Keratinocyte (primary cell): Measurements from ENCODE around the gene HSD17B4. TPM values are rescaled to one million over a fixed set of nuclear protein-coding genes. Genes with fewer than 3 reads are reported as not detected.

Experiments
- DNase-seq: peaks from one replicate; pipeline ENCODE4 v3.0.0-alpha.2; 2011; ENCODE audit warnings: low read depth, missing footprints, low spot score
- FAIRE-seq: peaks from 2 replicates; lab custom pipeline; 2011; peaks lifted over from hg19 to GRCh38; lab: Jason Lieb, UNC
- H2AFZ ChIP-seq: 2 replicates; pipeline ENCODE4 v1.6.0; 2012; ENCODE audit warnings: low read length, control low read depth, inconsistent platforms; ENCODE audit not compliant: control insufficient read depth
- H3K27ac ChIP-seq: 2 replicates; pipeline ENCODE4 v1.5.1; 2011; ENCODE audit warnings: low read length; ENCODE audit not compliant: control insufficient read depth, insufficient read depth
- H3K27me3 ChIP-seq: 3 replicates; pipeline ENCODE4 v1.6.0; 2011; ENCODE audit warnings: low read length; ENCODE audit not compliant: control insufficient read depth, insufficient read depth; ENCODE audit errors: extremely low read depth
- H3K36me3 ChIP-seq, 2 experiments: 2 replicates in 1 of 2; 3 replicates in 1 of 2; pipeline ENCODE4 v1.5.1; 2011; ENCODE audit warnings: low read length in 2 of 2, mild to moderate bottlenecking in 1 of 2; ENCODE audit not compliant: control insufficient read depth in 2 of 2, insufficient read depth in 2 of 2; ENCODE audit errors: extremely low read depth in 1 of 2
- H3K4me1 ChIP-seq: 3 replicates; pipeline ENCODE4 v1.5.1; 2011; ENCODE audit warnings: low read length; ENCODE audit not compliant: control insufficient read depth, insufficient read depth; ENCODE audit errors: extremely low read depth
- H3K4me2 ChIP-seq: 3 replicates; pipeline ENCODE4 v1.6.0; 2011; ENCODE audit warnings: low read depth, low read length; ENCODE audit not compliant: control insufficient read depth, insufficient read depth; ENCODE audit errors: extremely low read depth
- H3K4me3 ChIP-seq, 3 experiments: fragments of 200-600 bp in 1 of 3; sonication (generic) in 1 of 3; 2 replicates in 2 of 3; 3 replicates in 1 of 3; pipeline ENCODE4 v1.5.1; 2011 to 2016; ENCODE audit warnings: low read length in 3 of 3, mild to moderate bottlenecking in 3 of 3, control low read depth in 2 of 3, inconsistent platforms in 1 of 3, low read depth in 1 of 3, mixed read lengths in 1 of 3, mixed run types in 1 of 3, moderate library complexity in 1 of 3; ENCODE audit not compliant: control insufficient read depth in 2 of 3, insufficient read depth in 2 of 3; ENCODE audit errors: extremely low read depth in 1 of 3
- H3K79me2 ChIP-seq: 2 replicates; pipeline ENCODE4 v1.6.0; 2012; ENCODE audit warnings: low read length; ENCODE audit not compliant: control insufficient read depth, insufficient read depth
- H3K9ac ChIP-seq: 3 replicates; pipeline ENCODE4 v1.6.0; 2011; ENCODE audit warnings: low read length; ENCODE audit not compliant: control insufficient read depth, insufficient read depth; ENCODE audit errors: extremely low read depth
- H3K9me1 ChIP-seq: 3 replicates; pipeline ENCODE4 v1.6.0; 2011; ENCODE audit warnings: low read length; ENCODE audit not compliant: control insufficient read depth, insufficient read depth; ENCODE audit errors: extremely low read depth
- H3K9me3 ChIP-seq: 2 replicates; pipeline ENCODE4 v1.5.1; 2012; ENCODE audit warnings: low read depth, low read length; ENCODE audit not compliant: control insufficient read depth
- H4K20me1 ChIP-seq: 3 replicates; pipeline ENCODE4 v1.6.0; 2011; ENCODE audit warnings: low read length; ENCODE audit not compliant: control insufficient read depth, insufficient read depth; ENCODE audit errors: extremely low read depth
- EZH2 ChIP-seq: IDR thresholded peaks from one replicate; pipeline ENCODE4 v1.6.1; 2012; ENCODE audit warnings: inconsistent platforms, mild to moderate bottlenecking, low read length, moderate library complexity
- dilution Hi-C: fragments of 300-500 bp; cut with MboI; formaldehyde crosslinking; loops from one replicate; pipeline ENCODE4 v1.7.0; 2020; ENCODE audit warnings: low sequenced_read_pairs; ENCODE audit not compliant: extremely low pct_ligation_motif_present
- polyA plus RNA-seq, 5 experiments: library from polyadenylated mRNA; depleted of rRNA in 3 of 5; stranded (reverse) in 3 of 5; stranded (forward) in 1 of 5; unstranded in 1 of 5; fragments of >200 nt; gene quantifications; 1 replicate in 1 of 5; 2 replicates in 3 of 5; 3 replicates in 1 of 5; pipeline versions ENCODE4 v1.2.1 to v1.2.3, GENCODE V29; 2011 to 2012; ENCODE audit warnings: missing spikeins in 2 of 5, low read depth in 1 of 5, low replicate concordance in 1 of 5
- TF ChIP-seq, protein P1 (sequence below), 3 experiments: IDR thresholded peaks in 1 of 3; conservative IDR thresholded peaks in 1 of 3; optimal IDR thresholded peaks in 1 of 3; 2 replicates in 2 of 3; 3 replicates in 1 of 3; pipeline versions ENCODE3 to v1.5.1; 2011; ENCODE audit warnings: low read length in 3 of 3, mild to moderate bottlenecking in 3 of 3, moderate library complexity in 2 of 3, control low read depth in 1 of 3, inconsistent platforms in 1 of 3; ENCODE audit not compliant: insufficient read depth in 2 of 3; ENCODE audit errors: extremely low read depth in 1 of 3

The HSD17B4 gene
- polyA plus RNA-seq, 1 donor (not counting 4 experiments of a cell fraction or from before 2014, with no cell fraction given) = 154 TPM

- H3K9me1 ChIP-seq = no peaks in the 10 kb centered on the region
- H2AFZ ChIP-seq = no peak overlapping the region
- TF ChIP-seq, protein P1, sequence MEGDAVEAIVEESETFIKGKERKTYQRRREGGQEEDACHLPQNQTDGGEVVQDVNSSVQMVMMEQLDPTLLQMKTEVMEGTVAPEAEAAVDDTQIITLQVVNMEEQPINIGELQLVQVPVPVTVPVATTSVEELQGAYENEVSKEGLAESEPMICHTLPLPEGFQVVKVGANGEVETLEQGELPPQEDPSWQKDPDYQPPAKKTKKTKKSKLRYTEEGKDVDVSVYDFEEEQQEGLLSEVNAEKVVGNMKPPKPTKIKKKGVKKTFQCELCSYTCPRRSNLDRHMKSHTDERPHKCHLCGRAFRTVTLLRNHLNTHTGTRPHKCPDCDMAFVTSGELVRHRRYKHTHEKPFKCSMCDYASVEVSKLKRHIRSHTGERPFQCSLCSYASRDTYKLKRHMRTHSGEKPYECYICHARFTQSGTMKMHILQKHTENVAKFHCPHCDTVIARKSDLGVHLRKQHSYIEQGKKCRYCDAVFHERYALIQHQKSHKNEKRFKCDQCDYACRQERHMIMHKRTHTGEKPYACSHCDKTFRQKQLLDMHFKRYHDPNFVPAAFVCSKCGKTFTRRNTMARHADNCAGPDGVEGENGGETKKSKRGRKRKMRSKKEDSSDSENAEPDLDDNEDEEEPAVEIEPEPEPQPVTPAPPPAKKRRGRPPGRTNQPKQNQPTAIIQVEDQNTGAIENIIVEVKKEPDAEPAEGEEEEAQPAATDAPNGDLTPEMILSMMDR (optimal IDR thresholded peaks at IDR 0.05 in 1 of 3, IDR thresholded peaks at IDR 0.05 in 1 of 3, conservative IDR thresholded peaks at IDR 0.05 in 1 of 3; ENCODE audit: extremely low read depth in 1 of 3, insufficient read depth in 2 of 3, low read length in 3 of 3) = no peak
- TF ChIP-seq EZH2 = no peak
- no peak for DNase-seq
- H3K9me3 ChIP-seq = no peaks in the 10 kb centered on the region
- dilution Hi-C loops = no loop called here
- H3K36me3 ChIP-seq = peaks cover 1 to 2% of the 10 kb centered on the region in 2 experiments
- no peak for FAIRE-seq
- no peaks in the 10 kb centered on the region for H3K4me1 ChIP-seq
- H3K9ac ChIP-seq = no peak overlapping the region
- H3K4me2 ChIP-seq = no peak overlapping the region
- H3K79me2 ChIP-seq = peaks cover 9% of the 10 kb centered on the region
- H3K4me3 ChIP-seq = no peak overlapping the region
- no peak overlapping the region for H3K27ac ChIP-seq
- no peaks in the 10 kb centered on the region for H3K27me3 ChIP-seq
- no peaks in the 10 kb centered on the region for H4K20me1 ChIP-seq
Measured at GRCh38 chr5:119465640-119466039, 13.3 kb downstream of the HSD17B4 start.

- TF ChIP-seq, protein P1 (optimal IDR thresholded peaks at IDR 0.05 in 1 of 3, IDR thresholded peaks at IDR 0.05 in 1 of 3, conservative IDR thresholded peaks at IDR 0.05 in 1 of 3; ENCODE audit: extremely low read depth in 1 of 3, insufficient read depth in 2 of 3, low read length in 3 of 3) = no peak
- no peak for TF ChIP-seq EZH2
- Histone ChIP-seq H3K9ac (no peak overlapping the region), H3K4me3 (no peak overlapping the region), H3K79me2 (peaks cover 9% of the 10 kb centered on the region), H4K20me1 (no peaks in the 10 kb centered on the region), H3K4me2 (no peak overlapping the region), H3K9me3 (no peaks in the 10 kb centered on the region), H3K4me1 (no peaks in the 10 kb centered on the region), H3K36me3 (peaks cover 0 to 1% of the 10 kb centered on the region in 2 experiments), H2AFZ (no peak overlapping the region), H3K9me1 (no peaks in the 10 kb centered on the region), H3K27ac (no peak overlapping the region), H3K27me3 (no peaks in the 10 kb centered on the region)
- DNase-seq = no peak
- dilution Hi-C loops = no loop called here
- FAIRE-seq = no peak
Measured at GRCh38 chr5:119468286-119468685, 16.0 kb downstream of the HSD17B4 start.
